Renal cortical epithelial cell (primary cell): ENCODE results near the gene ACTR5. TPM values are rescaled to one million over a fixed set of nuclear protein-coding genes. Genes with fewer than 3 reads are reported as not detected.
"Not testable (repeated sequence)": the region's sequence is repeated elsewhere in the genome, so short reads cannot be mapped to it uniquely, and the experiment has no call there.

Source experiments
- DNase-seq: peaks from one replicate; pipeline ENCODE4 v3.0.0-alpha.2; 2011; ENCODE audit warnings: low read depth
- total RNA-seq: library from RNA; depleted of rRNA; stranded (reverse); fragments of >200 nt; gene quantifications from 2 replicates; pipeline ENCODE4 v1.2.3, GENCODE V29; 2014

The ACTR5 gene
- total RNA-seq, 1 donor from 2014 or later = 8.3 TPM

- no peak for DNase-seq
Measured at GRCh38 chr20:38766071-38766470, 17.8 kb downstream of the ACTR5 start.

- DNase-seq = no peak
Measured at GRCh38 chr20:38769376-38770295, 21.4 kb downstream of the ACTR5 start.

DNA sequence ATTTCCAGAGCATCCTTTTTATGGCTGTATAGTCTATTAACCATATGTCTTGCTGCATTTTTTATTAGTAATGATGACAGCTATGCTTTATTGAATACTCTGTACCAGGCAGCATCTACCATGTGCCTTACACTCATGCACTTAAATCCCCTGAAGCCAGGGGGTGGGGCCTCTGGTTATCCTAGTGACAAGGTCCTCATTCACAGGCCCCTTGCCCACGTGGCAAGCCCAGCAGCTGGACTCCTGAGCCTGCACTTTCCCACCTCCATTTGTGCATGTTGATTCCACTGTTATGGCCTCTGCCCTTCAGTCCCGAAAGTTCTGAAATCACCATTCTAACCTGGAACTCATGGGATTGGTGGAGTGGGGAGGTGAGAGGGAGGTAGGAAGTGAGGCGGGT is 22.3 kb downstream of the ACTR5 start:
- DNase-seq = no peak

DNA sequence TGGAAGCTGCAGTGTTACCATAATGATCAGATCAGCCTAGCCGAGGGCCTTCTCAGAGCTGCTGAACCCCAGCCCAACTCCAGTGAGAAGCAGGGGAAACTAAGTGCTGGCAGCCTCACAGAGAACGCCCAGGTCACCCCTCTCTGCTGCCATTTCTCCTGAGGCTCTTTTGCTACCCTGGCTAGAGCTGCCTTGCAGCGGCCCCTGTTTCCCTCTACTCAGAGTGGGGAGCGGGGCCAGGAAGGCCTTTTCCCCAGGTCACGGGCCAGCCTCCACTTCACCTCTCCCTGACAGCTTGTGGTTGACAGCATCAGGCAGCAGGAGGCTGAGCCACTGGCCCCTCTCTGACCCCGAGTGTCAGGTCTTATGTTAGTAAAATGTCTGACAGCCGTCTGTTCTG is 22.7 kb downstream of the ACTR5 start:
- no peak for DNase-seq

- no peak for DNase-seq
Measured at GRCh38 chr20:38771621-38772020, 23.4 kb downstream of the ACTR5 start.

DNA sequence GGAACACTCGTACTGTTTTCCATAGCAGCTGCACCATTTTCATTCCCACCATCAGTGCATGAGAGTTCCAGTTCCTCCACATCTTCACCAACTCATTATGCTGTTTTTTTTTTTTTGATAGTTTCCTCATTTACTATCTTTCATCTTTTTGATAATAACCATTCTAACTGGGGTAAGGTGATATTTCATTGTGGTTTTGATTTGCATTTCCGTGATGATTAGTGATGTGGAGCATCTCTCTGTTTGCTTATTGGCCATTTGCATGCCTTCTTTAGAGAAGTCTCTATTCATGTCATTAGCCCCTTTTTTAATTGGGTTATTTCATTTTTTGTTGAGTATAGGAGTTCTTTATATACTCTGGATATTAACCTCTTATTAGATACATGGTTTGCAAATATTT is 25.9 kb downstream of the ACTR5 start:
- DNase-seq = no peak

DNA sequence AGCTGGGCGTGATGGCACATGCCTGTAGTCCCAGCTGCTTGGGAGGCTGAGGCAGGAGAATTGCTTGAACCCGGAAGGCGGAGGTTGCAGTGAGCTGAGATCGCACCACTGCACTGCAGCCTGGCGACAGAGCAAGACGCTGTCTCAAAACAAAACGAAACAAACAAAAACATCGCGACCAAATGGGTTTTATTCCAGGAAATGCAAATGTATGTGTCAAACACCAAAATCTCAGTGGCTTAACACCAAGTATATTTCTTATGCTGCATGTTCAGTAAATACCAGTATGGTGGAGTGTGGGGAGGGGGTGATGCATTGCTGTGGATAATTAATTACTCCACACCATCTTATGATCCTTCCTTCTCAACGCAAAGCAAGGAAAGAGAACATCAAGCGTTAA is 28.1 kb downstream of the ACTR5 start:
- no peak for DNase-seq

GRCh38 chr20:38779247-38780097 is 31.2 kb downstream of the ACTR5 start:
- peak; percentile 8 for DNase-seq

DNA sequence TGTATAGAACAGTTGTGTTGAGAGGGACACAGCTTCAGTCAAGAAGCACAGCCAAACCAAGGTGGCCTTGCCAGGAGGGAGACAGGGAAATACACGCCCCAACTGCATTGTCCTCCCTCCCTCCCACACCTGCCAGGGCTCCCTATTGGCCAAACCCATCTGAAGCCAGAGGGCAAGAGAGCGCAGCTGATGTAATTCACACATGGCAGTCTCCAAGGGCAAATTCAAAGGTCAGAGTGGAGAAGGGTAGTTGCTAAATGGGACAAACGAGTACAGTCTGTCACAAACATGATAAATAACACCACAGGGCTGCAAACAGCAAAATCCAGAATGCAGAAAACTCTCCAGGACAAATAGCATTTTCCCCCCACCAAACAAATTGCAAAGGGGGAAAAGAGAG is 34.0 kb downstream of the ACTR5 start:
- DNase-seq = no peak

DNA sequence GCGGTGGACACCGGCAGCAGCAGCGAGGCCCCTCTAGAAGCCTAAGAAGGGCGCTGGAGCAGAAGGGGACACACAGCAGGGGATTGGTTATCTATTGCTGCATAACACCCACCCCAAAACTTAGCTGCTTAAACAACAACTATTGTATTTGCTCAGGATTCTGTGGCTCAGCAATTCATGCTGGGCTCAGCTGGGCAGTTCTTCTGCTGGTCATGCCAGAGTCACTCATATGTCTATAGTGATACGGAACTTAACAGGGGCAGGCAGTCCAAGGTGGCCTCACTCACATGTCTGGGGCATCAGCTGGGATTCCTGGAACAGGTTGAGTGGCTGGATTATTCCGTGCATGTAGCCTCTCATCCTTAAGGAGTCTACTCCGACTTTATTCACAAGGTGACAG is 39.6 kb downstream of the ACTR5 start:
- DNase-seq = no peak

DNA sequence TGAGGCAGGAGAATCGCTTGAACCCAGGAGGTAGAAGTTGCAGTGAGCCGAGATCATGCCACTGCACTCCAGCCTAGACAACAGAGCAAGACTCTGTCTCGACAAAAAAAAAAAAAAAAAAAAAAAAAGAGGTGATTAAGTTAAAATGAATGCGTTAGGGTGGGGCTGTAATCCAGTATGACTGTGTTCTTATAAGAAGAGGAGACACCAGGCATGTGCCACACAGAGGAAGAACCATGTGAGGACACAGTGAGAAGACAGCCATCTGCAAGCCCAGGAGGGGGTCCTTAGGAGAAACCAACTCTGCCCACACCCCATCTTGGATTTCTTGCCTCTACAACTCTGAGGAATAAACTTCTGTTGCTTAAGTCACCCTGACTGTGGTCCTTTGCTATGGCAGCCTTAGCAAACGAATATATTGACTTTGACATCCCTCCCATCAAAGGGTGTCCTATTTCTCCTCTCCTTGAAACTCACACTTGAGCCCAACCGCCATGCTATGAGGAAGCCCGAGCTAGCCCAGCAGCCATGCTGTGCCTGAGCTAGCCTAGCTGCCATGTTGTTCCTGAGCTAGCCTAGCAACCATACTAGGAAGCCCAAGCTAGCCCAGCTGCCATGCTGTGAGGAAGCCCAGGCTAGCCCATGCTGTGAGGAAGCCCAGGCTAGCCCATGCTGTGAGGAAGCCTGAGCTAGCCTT is 41.4 kb downstream of the ACTR5 start:
- DNase-seq = peak; percentile 21

DNA sequence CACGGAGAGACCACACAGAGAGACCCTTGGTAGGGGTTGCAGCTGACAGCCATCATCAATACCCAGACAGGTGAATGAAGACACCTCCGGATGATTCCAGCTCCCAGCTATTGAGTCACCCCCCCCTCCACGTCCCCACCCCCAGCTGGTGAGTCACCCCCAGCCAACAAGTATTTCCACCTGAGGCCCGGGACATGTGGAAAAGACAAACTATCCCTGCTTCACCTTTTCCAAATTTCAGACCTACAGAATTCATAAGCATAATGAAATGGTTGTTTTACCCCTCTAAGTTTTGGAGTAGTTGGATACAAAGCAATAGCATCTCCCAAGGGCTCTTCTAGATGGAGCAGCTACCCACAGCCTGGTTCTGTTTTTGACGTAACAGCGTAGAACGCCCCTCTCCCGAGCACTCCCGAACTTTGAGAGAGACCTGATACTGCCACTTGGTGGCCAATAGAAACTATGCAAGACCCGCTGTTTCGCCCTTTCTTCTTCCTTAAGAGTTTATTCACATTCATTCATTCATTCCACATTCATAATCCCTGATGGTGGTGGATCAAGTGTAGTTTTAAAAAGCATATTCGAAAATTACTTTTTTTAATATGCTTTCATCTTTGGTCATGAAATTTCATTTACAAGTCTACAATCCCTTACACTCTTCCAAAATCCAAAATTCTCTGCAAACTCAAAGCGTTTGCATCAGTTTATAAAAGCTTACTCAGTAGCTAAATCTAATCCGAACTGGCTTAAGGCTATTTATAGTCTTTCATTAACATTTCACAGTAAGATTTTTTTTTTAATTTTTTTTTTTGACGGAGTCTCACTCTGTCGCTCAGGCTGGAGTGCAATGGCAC is 42.2 kb downstream of the ACTR5 start:
- peak; percentile 36 for DNase-seq

GRCh38 chr20:38791291-38791690 is 43.0 kb downstream of the ACTR5 start:
- no peak for DNase-seq

DNA sequence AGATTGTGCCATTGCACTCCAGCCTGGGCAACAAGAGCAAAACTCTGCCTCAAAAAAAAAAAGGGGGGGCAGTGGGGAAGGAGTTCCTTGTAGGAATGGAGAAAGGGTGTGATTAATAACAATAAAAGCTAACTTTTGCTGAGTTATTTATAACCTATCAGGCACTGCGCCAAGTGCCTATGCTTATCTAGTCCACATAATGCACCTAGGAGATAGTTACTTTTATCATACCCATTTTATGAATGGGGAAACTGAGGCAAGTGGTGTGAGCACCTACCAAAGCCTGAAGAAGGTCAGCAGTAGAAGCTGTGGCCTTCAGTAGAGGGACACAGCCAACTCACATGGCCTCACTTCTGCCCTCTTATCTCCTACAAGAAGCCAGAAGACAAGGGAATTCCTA is 43.7 kb downstream of the ACTR5 start:
- DNase-seq = no peak

DNA sequence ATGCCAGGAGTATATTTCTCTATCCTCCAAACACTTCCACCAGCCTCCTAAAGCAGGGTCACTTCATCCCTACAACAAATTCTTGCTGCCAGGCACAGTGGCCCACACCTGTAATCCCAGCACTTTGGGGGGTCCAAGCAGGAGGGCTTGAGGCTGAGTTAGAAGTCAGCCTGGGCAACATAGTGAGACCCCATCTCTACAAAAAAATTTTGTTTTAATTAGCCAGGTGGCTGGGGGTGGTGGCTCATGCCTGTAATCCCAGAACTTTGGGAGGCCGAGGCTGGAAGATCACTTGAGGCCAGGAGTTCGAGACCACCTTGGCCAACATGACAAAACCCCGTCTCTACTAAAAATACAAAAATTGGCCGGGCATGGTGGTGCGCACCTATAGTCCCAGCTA is 45.8 kb downstream of the ACTR5 start:
- DNase-seq = not testable (repeated sequence)

GRCh38 chr20:38798266-38798665 is 50.0 kb downstream of the ACTR5 start:
- DNase-seq = no peak

- no peak for DNase-seq
Measured at GRCh38 chr20:38799203-38799602, 50.9 kb downstream of the ACTR5 start.

GRCh38 chr20:38800882-38801281 is 52.6 kb downstream of the ACTR5 start:
- no peak for DNase-seq

GRCh38 chr20:38804221-38804620 is 56.0 kb downstream of the ACTR5 start:
- no peak for DNase-seq

GRCh38 chr20:38804682-38805501 is 56.6 kb downstream of the ACTR5 start:
- peak; percentile 13 for DNase-seq
